ENCODE measurements around the gene BUB3.

Gene BUB3

DNA sequence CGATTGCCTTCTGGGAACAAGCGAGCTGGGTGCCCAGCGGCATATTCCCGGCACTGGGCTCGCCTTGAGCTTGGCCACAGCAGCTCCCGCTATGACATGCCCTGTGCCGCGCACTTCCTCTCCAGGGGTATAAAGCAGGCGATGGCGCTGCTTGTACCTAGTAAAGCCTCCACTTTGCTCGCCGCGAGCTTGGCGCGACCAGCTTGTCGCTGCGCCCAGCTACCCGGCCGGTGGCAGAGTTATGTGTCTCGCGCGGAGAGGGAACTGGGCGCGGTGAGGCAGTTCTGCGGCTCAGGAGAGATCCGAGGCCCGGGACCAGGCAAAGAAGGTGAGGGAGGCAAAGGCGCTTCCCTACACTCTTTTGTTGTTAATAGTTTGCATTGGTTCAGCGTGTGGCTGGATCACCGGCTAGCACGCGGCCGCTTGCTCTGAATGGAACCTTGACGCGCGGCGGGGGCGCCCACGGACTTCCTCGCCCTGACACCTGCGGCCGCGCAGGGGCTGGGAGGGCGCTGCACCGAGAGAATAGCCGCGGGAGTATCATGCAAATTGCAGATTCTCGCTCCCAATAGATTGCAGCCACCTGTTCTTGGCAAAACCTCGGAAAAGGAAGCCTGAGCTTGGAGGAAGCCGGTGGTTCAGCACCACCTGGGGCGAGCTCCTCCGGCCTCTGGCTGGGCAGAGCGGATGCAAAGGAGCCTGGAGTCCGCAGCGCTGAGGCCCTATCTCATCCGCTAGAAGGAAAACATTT, 3.0 kb upstream of the BUB3 start:
- TF ChIP-seq, protein P1, sequence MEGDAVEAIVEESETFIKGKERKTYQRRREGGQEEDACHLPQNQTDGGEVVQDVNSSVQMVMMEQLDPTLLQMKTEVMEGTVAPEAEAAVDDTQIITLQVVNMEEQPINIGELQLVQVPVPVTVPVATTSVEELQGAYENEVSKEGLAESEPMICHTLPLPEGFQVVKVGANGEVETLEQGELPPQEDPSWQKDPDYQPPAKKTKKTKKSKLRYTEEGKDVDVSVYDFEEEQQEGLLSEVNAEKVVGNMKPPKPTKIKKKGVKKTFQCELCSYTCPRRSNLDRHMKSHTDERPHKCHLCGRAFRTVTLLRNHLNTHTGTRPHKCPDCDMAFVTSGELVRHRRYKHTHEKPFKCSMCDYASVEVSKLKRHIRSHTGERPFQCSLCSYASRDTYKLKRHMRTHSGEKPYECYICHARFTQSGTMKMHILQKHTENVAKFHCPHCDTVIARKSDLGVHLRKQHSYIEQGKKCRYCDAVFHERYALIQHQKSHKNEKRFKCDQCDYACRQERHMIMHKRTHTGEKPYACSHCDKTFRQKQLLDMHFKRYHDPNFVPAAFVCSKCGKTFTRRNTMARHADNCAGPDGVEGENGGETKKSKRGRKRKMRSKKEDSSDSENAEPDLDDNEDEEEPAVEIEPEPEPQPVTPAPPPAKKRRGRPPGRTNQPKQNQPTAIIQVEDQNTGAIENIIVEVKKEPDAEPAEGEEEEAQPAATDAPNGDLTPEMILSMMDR (IDR thresholded peaks at IDR 0.05; ENCODE audit: low read depth, low read length): no peak
- DNase-seq (ENCODE audit: extremely low read depth, low read depth): no peak

DNA sequence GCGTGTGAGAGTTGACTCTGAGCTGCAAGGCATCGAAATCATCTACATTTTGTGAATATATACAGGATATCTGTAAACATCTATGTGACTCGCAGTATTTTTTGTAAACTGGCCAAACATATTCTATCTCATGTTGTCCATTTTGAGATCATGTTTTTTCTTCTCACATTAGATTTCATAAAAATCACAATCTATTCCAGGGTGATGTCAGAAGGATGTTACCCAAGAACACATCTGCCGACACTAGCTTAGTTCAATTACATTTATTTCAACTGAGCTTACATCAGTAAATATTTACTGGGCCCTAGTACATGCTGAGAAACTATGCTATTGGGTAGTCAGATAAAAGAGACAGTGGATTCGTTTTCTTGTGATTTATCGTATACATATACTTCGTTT, 2.5 kb upstream of the BUB3 start:
- no peak for DNase-seq (ENCODE audit: extremely low read depth, low read depth)
- TF ChIP-seq, protein P1 (IDR thresholded peaks at IDR 0.05; ENCODE audit: low read depth, low read length): no peak

DNA sequence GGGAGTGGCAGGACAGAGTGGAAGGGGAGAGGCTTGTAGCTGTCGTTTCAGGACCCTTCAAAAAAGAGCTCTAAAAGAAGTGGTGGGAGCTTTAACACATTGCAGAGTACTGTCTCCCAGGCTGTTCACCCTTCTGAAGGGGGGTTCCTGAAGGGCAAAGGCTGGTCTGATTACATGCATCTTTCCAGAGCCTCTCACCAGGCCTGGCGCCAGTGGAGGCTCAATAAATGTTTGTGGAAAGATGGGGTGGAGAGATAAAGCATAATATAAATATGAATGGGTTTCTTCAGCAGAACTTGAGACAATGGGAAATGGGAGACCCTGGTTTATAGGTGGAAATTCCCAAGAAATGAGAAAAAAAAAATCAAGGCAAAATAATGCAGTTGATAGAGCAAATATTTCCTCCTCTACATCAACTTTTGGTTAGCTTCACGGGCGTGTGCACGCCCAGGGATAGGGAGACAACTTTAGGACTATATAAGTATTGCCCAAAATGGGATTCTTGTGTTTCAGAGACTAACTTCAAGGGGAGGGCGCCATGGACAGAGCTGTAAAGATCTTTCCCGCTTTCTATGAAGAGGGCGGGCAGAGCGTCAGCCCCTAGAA, 613 bp upstream of the BUB3 start:
- TF ChIP-seq, protein P1 (IDR thresholded peaks at IDR 0.05; ENCODE audit: low read depth, low read length): no peak
- no peak for DNase-seq (ENCODE audit: extremely low read depth, low read depth)

DNA sequence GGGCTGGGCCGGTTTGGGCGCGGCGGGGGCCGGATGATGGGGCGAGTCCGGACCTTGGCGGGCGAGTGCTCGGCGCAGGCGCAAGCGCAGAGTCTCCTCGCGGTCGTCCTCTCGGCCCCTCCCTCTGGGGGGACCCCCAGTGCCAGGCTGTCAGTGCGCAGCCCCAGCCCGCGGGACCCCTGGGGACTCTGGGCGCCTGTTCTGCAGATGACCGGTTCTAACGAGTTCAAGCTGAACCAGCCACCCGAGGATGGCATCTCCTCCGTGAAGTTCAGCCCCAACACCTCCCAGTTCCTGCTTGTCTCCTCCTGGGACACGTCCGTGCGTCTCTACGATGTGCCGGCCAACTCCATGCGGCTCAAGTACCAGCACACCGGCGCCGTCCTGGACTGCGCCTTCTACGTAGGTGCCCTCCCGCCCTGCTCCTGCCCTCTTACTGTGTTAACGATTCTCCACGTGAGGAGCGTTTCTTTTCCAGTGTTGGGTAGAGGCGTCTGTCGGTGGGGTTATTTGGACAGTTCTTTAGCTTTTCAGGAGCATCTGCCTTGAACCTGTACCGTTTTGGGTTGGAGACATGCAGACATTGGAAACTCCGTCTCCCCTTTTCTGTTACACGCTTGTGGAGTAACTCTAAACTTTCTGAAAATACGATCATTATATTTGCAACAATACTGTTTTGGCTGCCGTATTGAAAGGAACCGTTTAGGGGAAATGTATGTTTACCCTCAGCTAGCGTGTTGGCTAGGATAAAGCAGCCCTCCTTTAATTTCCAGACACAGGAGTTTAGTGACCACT, 706 bp downstream of the BUB3 start:
- TF ChIP-seq, protein P1 (IDR thresholded peaks at IDR 0.05; ENCODE audit: low read depth, low read length): no peak
- no peak for DNase-seq (ENCODE audit: extremely low read depth, low read depth)

DNA sequence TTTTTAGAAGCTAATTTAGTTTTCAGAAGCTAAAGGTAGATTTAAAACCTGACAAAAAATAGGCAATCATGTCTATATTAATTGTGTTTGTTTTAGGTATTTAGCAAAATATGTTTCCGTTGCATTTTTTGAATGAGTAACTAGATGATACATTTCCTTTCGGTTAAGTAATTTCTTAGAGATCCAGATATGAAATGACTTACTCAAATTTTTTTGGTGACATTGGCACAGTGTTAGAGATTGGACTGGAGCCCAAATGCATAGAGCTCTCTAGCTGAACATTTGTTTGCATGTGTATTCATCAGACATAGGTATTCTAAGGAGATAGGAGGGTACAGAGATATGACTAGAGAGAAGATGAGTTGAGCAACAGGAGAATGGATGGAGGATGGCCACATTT, 1.9 kb downstream of the BUB3 start:
- TF ChIP-seq, protein P1 (IDR thresholded peaks at IDR 0.05; ENCODE audit: low read depth, low read length): no peak
- DNase-seq (ENCODE audit: extremely low read depth, low read depth): no peak

DNA sequence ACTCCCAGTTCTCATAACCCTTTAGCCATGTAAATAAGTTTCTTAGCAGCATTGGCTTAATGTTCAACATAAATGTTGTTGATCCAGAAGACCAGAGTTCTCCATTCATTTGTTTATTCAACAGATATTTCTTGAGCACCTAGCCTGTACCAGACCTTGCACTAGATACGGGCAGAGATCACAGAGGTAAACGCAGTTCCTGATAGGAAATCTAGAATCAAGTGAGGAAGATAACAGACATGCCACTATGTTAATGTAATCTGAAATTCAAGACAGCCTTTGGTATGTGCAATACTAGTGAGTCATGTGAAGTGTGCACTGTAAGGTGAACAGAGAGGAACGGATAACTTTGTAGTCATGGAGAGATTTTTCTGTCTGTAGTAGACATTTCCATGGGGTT, 3.0 kb downstream of the BUB3 start:
- no peak for DNase-seq (ENCODE audit: extremely low read depth, low read depth)
- TF ChIP-seq, protein P1 (IDR thresholded peaks at IDR 0.05; ENCODE audit: low read depth, low read length): no peak

DNA sequence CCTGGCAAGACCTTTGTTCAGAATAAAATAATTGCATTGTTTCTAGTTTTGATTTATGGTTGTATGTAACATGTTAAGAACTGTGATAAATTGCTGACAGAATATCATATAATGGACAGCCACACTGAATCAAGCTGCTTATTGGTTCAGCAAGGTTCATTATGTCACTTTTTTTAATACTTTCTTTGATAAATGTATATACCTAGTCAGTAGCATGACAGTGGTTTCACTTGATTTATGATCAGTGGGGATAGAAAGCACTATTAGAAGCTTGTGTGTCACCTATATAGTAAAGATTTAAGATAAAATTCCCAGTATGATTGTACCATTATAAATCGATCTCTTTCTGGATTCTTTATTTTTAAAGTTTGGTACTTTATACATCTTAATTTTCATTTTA, 4.5 kb downstream of the BUB3 start:
- DNase-seq (ENCODE audit: extremely low read depth, low read depth): no peak
- TF ChIP-seq, protein P1 (IDR thresholded peaks at IDR 0.05; ENCODE audit: low read depth, low read length): no peak
